Measurements from ENCODE around the gene TMEM213.

TMEM213 gene

GRCh38 chr7:138843632-138844580 is 46.1 kb downstream of the TMEM213 start:
- DNase-seq, result no peak

- no peak for DNase-seq
Observed at GRCh38 chr7:138845711-138846110, 47.9 kb downstream of the TMEM213 start.

- no peak for DNase-seq
Observed at GRCh38 chr7:138848056-138848980, 50.5 kb downstream of the TMEM213 start.

- DNase-seq, result no peak
Observed at GRCh38 chr7:138849701-138850100, 51.9 kb downstream of the TMEM213 start.

GRCh38 chr7:138852469-138852868 is 54.7 kb downstream of the TMEM213 start:
- no peak for DNase-seq

GRCh38 chr7:138853448-138853847 is 55.7 kb downstream of the TMEM213 start:
- DNase-seq, result no peak

GRCh38 chr7:138854115-138854645 is 56.4 kb downstream of the TMEM213 start:
- DNase-seq, result no peak

GRCh38 chr7:138857728-138858127 is 59.9 kb downstream of the TMEM213 start:
- DNase-seq, result no peak

GRCh38 chr7:138861051-138861450 is 63.3 kb downstream of the TMEM213 start:
- no peak for DNase-seq

GRCh38 chr7:138863931-138864330 is 66.1 kb downstream of the TMEM213 start:
- no peak for DNase-seq

- DNase-seq, result no peak
Observed at GRCh38 chr7:138864667-138865066, 66.9 kb downstream of the TMEM213 start.

- no peak for DNase-seq
Observed at GRCh38 chr7:138865843-138866242, 68.0 kb downstream of the TMEM213 start.

- DNase-seq, result no peak
Observed at GRCh38 chr7:138866353-138866752, 68.6 kb downstream of the TMEM213 start.

GRCh38 chr7:138867744-138868143 is 70.0 kb downstream of the TMEM213 start:
- DNase-seq, result no peak

GRCh38 chr7:138868711-138869110 is 70.9 kb downstream of the TMEM213 start:
- no peak for DNase-seq

GRCh38 chr7:138869353-138869752 is 71.6 kb downstream of the TMEM213 start:
- DNase-seq, result no peak

- no peak for DNase-seq
Observed at GRCh38 chr7:138871065-138871813, 73.4 kb downstream of the TMEM213 start.

- DNase-seq, result no peak
Observed at GRCh38 chr7:138871814-138872090, 74.0 kb downstream of the TMEM213 start.

GRCh38 chr7:138872576-138872975 is 74.8 kb downstream of the TMEM213 start:
- no peak for DNase-seq

GRCh38 chr7:138873220-138873892 is 75.6 kb downstream of the TMEM213 start:
- no peak for DNase-seq

GRCh38 chr7:138875794-138876193 is 78.0 kb downstream of the TMEM213 start:
- DNase-seq, result no peak

GRCh38 chr7:138876326-138876725 is 78.5 kb downstream of the TMEM213 start:
- no peak for DNase-seq

Measured in COR-L47 (cell line).